ENCODE results near the gene ELL2. TPM values are rescaled to one million over a fixed set of nuclear protein-coding genes. Genes with fewer than 3 reads are reported as not detected.
A peak's percentile ranks its signal among the peaks of the same experiment; 100 is the strongest.

Gene ELL2
- total RNA-seq, 1 experiment from 2014 or later = 39.9 TPM

DNA sequence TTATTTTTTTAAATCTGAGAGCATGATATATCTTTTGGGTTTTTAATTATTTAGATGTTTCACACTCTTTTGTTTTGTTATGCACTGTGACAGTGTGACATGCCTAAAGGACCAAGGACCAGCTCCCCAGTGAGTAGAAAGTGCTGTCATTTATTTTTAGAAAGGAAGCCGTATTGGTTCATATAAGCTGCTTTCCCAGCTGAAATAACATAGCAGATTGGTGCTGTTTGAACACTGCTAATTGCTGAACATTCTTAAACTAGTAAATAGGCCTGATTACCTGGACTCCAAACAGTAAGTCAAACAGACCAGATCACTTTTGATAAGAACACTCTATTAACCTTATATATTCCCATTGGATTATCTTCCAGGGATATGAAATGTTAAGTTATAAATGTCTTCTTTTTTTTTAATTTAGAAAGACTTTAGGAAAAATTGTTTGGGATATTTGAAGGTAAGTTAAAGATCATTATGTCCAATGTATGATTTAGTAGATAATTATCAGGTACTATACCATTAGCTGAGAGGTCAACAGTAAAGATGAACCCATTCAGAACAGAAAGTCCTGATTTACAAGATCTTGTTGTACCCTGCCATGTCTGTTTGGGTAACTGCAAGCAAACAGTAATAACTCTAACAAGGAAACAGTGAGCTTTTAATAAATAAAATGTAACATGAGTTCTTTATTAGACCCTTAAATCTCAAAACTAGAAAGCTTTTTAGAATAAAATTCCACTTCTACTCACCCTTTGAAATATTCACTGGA is 27.8 kb upstream of the ELL2 start:
- Histone ChIP-seq H3K4me3 (no peak overlapping the region), H3K27me3 (replicated peaks) (no peaks in the 10 kb centered on the region), H3K36me3 (no peaks in the 10 kb centered on the region), H3K9me3 (replicated peaks) (no peaks in the 10 kb centered on the region), H3K27ac (no peak overlapping the region), H3K4me1 (replicated peaks) (peaks cover under 1% of the 10 kb centered on the region; the same call in 1 of the 2 replicates)
- DNase-seq (ENCODE audit: low read depth in 1 of 2, low spot score in 2 of 2) = no peak

DNA sequence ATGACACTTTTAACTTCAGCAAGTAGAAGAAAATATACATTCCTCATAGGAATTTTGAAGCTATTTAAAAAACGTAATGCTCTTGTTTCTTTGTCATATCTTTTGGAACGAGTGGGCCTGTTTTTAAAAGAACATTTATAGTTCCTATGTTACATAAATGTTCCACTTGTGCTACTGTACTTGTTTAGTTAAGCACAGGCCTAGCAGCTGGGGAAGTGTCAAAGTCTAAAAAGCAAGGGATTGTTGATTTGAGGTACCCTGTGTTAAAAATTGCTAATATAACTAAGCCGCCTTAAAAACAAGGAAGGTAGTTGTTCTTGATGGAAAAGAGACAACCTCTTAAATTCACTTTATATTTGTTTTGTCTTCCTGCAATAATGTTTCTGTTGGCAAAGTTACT is 27.2 kb upstream of the ELL2 start:
- H3K9me3 ChIP-seq (replicated peaks) = no peaks in the 10 kb centered on the region
- no peak overlapping the region for H3K27ac ChIP-seq
- no peaks in the 10 kb centered on the region for H3K36me3 ChIP-seq
- no peak overlapping the region for H3K4me3 ChIP-seq
- no peaks in the 10 kb centered on the region for H3K27me3 ChIP-seq (replicated peaks)
- H3K4me1 ChIP-seq (replicated peaks) = peaks cover 6% of the 10 kb centered on the region; the same call in 1 of the 2 replicates
- DNase-seq (ENCODE audit: low read depth in 1 of 2, low spot score in 2 of 2) = no peak

GRCh38 chr5:95988094-95988493 is 26.4 kb upstream of the ELL2 start:
- no peak overlapping the region for H3K27ac ChIP-seq
- no peaks in the 10 kb centered on the region for H3K27me3 ChIP-seq (replicated peaks)
- peaks cover 6% of the 10 kb centered on the region; the same call in 1 of the 2 replicates for H3K4me1 ChIP-seq (replicated peaks)
- no peak for DNase-seq (ENCODE audit: low read depth in 1 of 2, low spot score in 2 of 2)
- H3K36me3 ChIP-seq = no peaks in the 10 kb centered on the region
- H3K9me3 ChIP-seq (replicated peaks) = no peaks in the 10 kb centered on the region
- H3K4me3 ChIP-seq = no peak overlapping the region

GRCh38 chr5:95986937-95987520 is 25.4 kb upstream of the ELL2 start:
- DNase-seq (ENCODE audit: low read depth in 1 of 2, low spot score in 2 of 2) = no peak
- Histone ChIP-seq H3K36me3 (no peaks in the 10 kb centered on the region), H3K27me3 (replicated peaks) (no peaks in the 10 kb centered on the region), H3K4me3 (no peak overlapping the region), H3K27ac (no peak overlapping the region), H3K4me1 (replicated peaks) (peaks cover 6% of the 10 kb centered on the region; the same call in 1 of the 2 replicates), H3K9me3 (replicated peaks) (no peaks in the 10 kb centered on the region)

- no peak overlapping the region for H3K27ac ChIP-seq
Measured at GRCh38 chr5:95986001-95986400, 24.4 kb upstream of the ELL2 start.

DNA sequence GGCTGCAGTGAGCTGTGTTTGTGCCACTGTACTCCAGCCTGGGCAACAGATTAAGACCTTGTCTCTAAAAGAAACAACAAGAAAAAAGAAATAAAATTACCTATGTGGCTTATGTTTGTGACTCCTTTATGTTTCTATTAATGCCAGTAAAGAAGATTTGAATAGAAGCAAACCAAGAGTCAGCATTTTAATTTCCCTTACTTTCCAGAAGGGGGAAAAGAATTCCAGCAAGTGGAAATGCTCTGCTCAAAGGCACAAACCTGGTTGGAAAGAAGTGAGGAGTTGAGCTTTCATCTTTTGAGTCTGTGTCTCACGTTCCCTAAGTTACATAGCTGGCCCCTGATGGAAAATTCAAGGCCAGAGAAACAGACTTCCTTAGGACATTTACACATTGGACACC is 23.6 kb upstream of the ELL2 start:
- Histone ChIP-seq H3K27me3 (replicated peaks) (no peaks in the 10 kb centered on the region), H3K4me1 (replicated peaks) (peaks cover 6% of the 10 kb centered on the region; the same call in 1 of the 2 replicates), H3K4me3 (no peak overlapping the region), H3K27ac (no peak overlapping the region), H3K36me3 (no peaks in the 10 kb centered on the region), H3K9me3 (replicated peaks) (no peaks in the 10 kb centered on the region)
- DNase-seq (ENCODE audit: low read depth in 1 of 2, low spot score in 2 of 2) = no peak

More at GRCh38 chr5:95986001-95986400, 24.4 kb upstream of the ELL2 start:
- Histone ChIP-seq H3K4me3 (no peak overlapping the region), H3K9me3 (replicated peaks) (no peaks in the 10 kb centered on the region), H3K4me1 (replicated peaks) (peaks cover 6% of the 10 kb centered on the region; the same call in 1 of the 2 replicates), H3K36me3 (no peaks in the 10 kb centered on the region), H3K27me3 (replicated peaks) (no peaks in the 10 kb centered on the region)
- no peak for DNase-seq (ENCODE audit: low read depth in 1 of 2, low spot score in 2 of 2)

DNA sequence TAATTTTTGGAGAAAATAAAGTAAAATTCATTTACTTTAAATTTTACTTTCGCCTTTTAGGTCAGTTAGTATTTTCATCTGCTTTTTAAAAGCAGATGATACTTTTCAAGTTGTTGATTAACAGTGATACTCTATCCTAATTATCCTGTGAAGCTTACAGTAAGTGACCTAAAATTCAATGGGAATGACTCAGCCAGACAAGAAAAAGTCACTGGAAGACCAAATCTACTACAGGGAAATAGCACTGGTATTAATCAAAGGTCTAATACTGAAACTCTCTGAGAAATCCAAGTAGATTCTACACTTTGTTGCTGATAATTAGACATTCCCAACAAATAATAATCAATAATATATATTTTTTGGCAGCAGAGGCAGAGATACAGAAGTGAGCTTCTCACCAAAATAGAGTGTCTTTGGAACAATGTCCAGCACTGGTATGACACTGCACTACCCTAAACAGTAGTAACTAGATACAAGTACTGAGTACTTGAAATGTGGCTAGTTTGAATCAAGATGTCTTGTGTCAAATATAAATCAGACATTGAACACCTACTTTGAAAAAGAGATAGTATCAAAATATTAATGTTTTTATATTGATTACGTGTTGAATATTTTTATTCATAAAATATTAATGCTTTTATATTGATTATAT is 22.8 kb upstream of the ELL2 start:
- no peaks in the 10 kb centered on the region for H3K9me3 ChIP-seq (replicated peaks)
- no peaks in the 10 kb centered on the region for H3K27me3 ChIP-seq (replicated peaks)
- peak in 1 of 2 experiments; percentile 7 for DNase-seq (ENCODE audit: low read depth in 1 of 2, low spot score in 2 of 2)
- no peak overlapping the region for H3K27ac ChIP-seq
- H3K4me1 ChIP-seq (replicated peaks) = peaks cover 6% of the 10 kb centered on the region; the same call in 1 of the 2 replicates
- no peaks in the 10 kb centered on the region for H3K36me3 ChIP-seq
- H3K4me3 ChIP-seq = no peak overlapping the region

- Histone ChIP-seq H3K27ac (no peak overlapping the region), H3K4me3 (no peak overlapping the region), H3K9me3 (replicated peaks) (no peaks in the 10 kb centered on the region), H3K36me3 (no peaks in the 10 kb centered on the region), H3K4me1 (replicated peaks) (peaks cover 6% of the 10 kb centered on the region; the same call in 1 of the 2 replicates), H3K27me3 (replicated peaks) (no peaks in the 10 kb centered on the region)
- no peak for DNase-seq (ENCODE audit: low read depth in 1 of 2, low spot score in 2 of 2)
Measured at GRCh38 chr5:95983509-95983908, 21.9 kb upstream of the ELL2 start.

- H3K27me3 ChIP-seq (replicated peaks) = no peaks in the 10 kb centered on the region
- H3K9me3 ChIP-seq (replicated peaks) = no peaks in the 10 kb centered on the region
- no peak for DNase-seq (ENCODE audit: low read depth in 1 of 2, low spot score in 2 of 2)
- no peak overlapping the region for H3K27ac ChIP-seq
- no peaks in the 10 kb centered on the region for H3K36me3 ChIP-seq
- no peak overlapping the region for H3K4me3 ChIP-seq
- peaks cover 6% of the 10 kb centered on the region; the same call in 1 of the 2 replicates for H3K4me1 ChIP-seq (replicated peaks)
Measured at GRCh38 chr5:95983080-95983479, 21.4 kb upstream of the ELL2 start.

- Histone ChIP-seq H3K36me3 (no peaks in the 10 kb centered on the region), H3K27ac (no peak overlapping the region), H3K27me3 (replicated peaks) (no peaks in the 10 kb centered on the region), H3K4me1 (replicated peaks) (peaks cover 19% of the 10 kb centered on the region), H3K9me3 (replicated peaks) (0 out of 2 replicates have a peak, but pooled peaks cover 4% of the 10 kb centered on the region), H3K4me3 (no peak overlapping the region)
- DNase-seq (ENCODE audit: low read depth in 1 of 2, low spot score in 2 of 2) = no peak
Measured at GRCh38 chr5:95976606-95977005, 15.0 kb upstream of the ELL2 start.

- H3K27me3 ChIP-seq (replicated peaks) = no peaks in the 10 kb centered on the region
- H3K27ac ChIP-seq = no peak overlapping the region
- H3K4me1 ChIP-seq (replicated peaks) = peaks cover 19% of the 10 kb centered on the region
- no peak for DNase-seq (ENCODE audit: low read depth in 1 of 2, low spot score in 2 of 2)
- no peaks in the 10 kb centered on the region for H3K36me3 ChIP-seq
- 0 out of 2 replicates have a peak, but pooled peaks cover 4% of the 10 kb centered on the region for H3K9me3 ChIP-seq (replicated peaks)
- no peak overlapping the region for H3K4me3 ChIP-seq
Measured at GRCh38 chr5:95975703-95976102, 14.1 kb upstream of the ELL2 start.

DNA sequence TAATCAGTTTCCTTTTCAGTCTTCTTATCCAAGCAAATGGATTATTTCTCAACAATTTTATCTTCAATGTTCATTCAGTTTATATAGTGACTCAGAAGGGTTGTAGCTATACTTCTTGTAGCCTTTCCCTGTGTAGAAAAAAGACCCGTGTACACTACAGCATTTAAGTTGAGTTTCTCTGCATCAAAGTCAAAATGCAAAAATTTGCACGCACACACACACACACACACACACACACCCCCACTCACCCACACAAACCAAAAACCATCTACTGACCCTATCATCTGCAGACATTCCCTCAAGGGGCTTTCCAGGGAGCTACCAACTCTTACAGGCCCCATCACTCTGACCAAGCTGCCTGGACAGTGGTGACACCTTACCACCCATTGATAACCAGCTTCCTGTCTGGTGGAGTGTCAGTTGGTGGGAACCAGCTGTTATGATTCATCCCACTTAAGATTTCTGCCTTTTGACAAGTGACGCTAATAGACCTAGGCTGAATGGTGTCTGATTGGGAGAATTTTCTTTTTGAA is 12.2 kb upstream of the ELL2 start:
- H3K36me3 ChIP-seq = no peaks in the 10 kb centered on the region
- 0 out of 2 replicates have a peak, but pooled peaks cover 4% of the 10 kb centered on the region for H3K9me3 ChIP-seq (replicated peaks)
- H3K27me3 ChIP-seq (replicated peaks) = no peaks in the 10 kb centered on the region
- H3K4me1 ChIP-seq (replicated peaks) = peaks cover 19% of the 10 kb centered on the region
- H3K27ac ChIP-seq = peak overlapping the region; percentile 71
- peak; percentile 45 to 57 for DNase-seq (ENCODE audit: low read depth in 1 of 2, low spot score in 2 of 2)
- no peak overlapping the region for H3K4me3 ChIP-seq

DNA sequence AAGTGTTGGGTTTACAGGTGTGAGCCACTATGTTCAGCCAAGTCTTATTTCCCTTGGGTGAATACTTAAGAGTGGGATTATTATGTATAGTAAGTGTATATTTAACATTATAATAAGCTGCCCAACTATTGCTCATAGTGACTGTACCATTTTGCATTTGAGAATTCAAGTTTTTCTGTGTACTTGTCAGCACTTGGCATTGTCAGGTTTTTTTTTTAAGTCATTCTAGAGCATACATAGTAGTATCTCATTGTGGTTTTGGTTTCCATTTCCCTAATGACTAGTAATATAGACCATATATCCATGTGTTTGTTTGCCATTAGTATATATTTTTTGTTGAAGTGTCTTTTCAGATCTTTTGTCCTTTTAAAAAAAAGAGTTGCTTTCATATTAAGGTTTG is 10.5 kb upstream of the ELL2 start:
- H3K36me3 ChIP-seq = no peaks in the 10 kb centered on the region
- peaks cover 19% of the 10 kb centered on the region for H3K4me1 ChIP-seq (replicated peaks)
- DNase-seq (ENCODE audit: low read depth in 1 of 2, low spot score in 2 of 2) = no peak
- H3K27me3 ChIP-seq (replicated peaks) = no peaks in the 10 kb centered on the region
- no peak overlapping the region for H3K27ac ChIP-seq
- H3K4me3 ChIP-seq = no peak overlapping the region
- 0 out of 2 replicates have a peak, but pooled peaks cover 4% of the 10 kb centered on the region for H3K9me3 ChIP-seq (replicated peaks)

DNA sequence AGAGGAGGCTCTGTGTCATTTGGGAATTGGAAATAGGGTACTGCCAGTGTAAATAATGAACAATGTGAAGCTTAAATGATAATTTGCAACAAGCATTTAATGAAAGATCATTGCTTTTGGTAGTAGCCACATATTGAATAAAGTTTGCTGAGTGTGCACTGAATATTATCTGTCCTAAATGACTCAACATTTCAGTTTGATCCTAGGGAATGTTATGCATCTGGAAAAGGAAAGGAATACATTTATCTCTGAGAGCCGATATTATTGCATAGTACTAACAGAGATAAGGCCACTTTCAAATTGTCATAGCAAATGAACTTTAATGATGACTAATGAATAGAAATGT is 8.7 kb upstream of the ELL2 start:
- no peak overlapping the region for H3K27ac ChIP-seq
- 0 out of 2 replicates have a peak, but pooled peaks cover 4% of the 10 kb centered on the region for H3K9me3 ChIP-seq (replicated peaks)
- peaks cover 19% of the 10 kb centered on the region for H3K4me1 ChIP-seq (replicated peaks)
- H3K36me3 ChIP-seq = no peaks in the 10 kb centered on the region
- no peak for DNase-seq (ENCODE audit: low read depth in 1 of 2, low spot score in 2 of 2)
- H3K27me3 ChIP-seq (replicated peaks) = no peaks in the 10 kb centered on the region
- H3K4me3 ChIP-seq = no peak overlapping the region

Data from SJSA1 (cell line).